NOMO-1 treated with DMSO at 0.1 percent for 48 hours (cell line): ENCODE measurements around the gene EVC.

Source experiments
- DNase-seq: peaks from one replicate; lab custom pipeline; 2025; ENCODE audit not compliant: unreplicated experiment; lab: John Stamatoyannopoulos, UW

The EVC gene

GRCh38 chr4:5754529-5754881 is 43.5 kb downstream of the EVC start:
- DNase-seq: no peak

GRCh38 chr4:5755161-5755560 is 44.2 kb downstream of the EVC start:
- DNase-seq: no peak

DNA sequence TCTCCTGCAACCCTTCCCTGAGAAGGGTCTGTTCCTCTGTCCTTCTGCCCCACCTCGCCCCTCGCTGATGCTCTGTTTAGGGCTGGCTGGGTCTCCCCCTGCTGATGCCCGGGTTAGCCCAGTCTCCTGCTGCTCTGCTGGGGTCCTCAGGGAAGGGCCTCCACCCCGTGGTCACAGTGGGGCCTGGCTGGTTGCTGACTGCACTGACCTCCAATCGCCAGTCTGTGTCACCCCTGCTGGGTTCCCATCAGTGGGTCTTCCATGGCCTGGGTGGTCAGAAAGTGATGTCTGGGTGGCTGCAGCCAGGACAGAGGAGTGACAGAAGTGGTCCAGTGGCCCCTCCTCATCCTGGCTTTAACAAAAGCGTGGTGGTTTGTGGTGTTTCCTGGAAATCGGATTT is 44.7 kb downstream of the EVC start:
- no peak for DNase-seq

DNA sequence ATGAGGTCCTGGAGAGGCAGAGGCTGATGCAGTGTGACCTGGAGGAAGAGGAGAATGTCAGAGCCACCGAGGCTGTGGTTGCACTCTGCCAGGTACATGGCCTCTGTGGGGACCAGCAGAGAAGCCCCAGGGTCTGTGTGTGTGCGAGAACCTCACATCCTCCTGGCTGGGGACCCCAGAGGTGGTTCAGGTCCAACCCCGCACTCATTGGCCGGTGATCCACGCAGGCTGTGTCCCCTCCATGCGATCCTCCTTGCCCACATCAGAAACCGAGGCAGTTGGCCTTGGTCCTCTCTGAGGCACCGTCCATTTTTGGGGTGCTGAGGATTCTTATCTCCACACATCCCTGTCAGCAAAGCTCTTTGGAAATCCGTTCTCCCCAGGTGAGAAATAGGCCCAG is 45.3 kb downstream of the EVC start:
- no peak for DNase-seq

- DNase-seq: no peak
Observed at GRCh38 chr4:5757091-5757490, 46.1 kb downstream of the EVC start.

GRCh38 chr4:5757536-5757935 is 46.5 kb downstream of the EVC start:
- DNase-seq: no peak

GRCh38 chr4:5757954-5758353 is 47.0 kb downstream of the EVC start:
- no peak for DNase-seq

DNA sequence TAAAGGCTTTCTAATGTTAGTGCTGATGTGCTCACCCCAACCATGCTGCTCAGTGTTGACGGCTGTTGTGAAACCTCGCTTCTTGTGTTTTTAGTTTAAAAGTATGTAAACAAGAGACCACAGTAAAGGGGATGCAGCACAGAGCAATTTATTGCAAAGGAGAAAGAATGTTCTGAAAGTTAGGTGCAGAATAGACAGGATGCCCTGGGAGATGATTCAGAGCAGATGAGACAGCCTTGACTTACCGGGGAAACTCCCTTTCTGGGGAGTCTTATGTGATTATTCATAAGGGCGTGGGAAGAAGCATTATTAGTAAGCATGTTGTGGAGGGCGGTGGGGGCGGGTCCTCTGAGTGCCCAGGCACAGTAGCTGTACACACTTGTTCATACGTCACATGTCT is 47.7 kb downstream of the EVC start:
- no peak for DNase-seq

- no peak for DNase-seq
Observed at GRCh38 chr4:5759236-5760075, 48.5 kb downstream of the EVC start.

GRCh38 chr4:5760246-5760645 is 49.2 kb downstream of the EVC start:
- no peak for DNase-seq

- DNase-seq: no peak
Observed at GRCh38 chr4:5760936-5761480, 50.0 kb downstream of the EVC start.

DNA sequence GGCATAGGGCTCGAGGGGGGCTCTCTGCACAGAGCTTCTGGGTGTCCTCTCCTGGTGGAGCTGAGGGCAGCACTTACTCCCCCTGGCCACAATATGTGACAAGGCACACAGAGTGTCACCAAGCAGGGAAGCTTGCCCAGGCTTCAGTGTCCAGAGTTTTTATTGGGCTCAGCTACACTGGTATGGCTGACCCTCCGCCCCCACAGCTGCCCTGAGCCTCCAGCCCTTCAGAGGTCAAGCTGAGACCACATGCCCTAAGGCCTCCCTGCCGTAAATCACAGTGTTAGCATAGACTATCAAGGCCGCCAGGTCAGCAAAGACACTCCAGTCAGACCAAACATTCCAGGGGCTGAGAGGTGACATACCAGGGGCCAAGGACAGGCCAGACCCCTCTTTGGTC is 59.0 kb downstream of the EVC start:
- no peak for DNase-seq

- DNase-seq: no peak
Observed at GRCh38 chr4:5772528-5773270, 61.7 kb downstream of the EVC start.

- no peak for DNase-seq
Observed at GRCh38 chr4:5773271-5773555, 62.2 kb downstream of the EVC start.

GRCh38 chr4:5774416-5775036 is 63.5 kb downstream of the EVC start:
- no peak for DNase-seq

DNA sequence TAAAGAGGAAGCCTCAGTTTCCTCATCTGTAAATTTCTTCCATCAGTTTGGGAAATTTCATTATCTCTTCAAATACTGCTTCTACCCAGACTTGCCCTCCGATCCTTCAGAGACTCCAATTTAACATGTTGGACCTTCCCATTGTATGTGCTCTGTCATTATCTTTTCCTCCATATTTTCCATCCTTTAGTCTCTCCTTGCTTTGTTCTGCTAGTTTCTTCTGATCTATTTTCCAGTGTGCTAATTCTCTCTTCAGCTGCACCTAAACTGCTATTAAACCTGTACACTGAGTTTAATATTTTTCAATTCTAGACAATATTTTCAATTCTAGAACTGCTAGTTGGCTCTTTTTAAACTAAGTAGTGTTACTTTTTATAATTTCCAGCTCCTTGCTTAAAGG is 65.5 kb downstream of the EVC start:
- DNase-seq: no peak

GRCh38 chr4:5780831-5781480 is 70.0 kb downstream of the EVC start:
- no peak for DNase-seq

GRCh38 chr4:5781691-5782090 is 70.7 kb downstream of the EVC start:
- DNase-seq: no peak

DNA sequence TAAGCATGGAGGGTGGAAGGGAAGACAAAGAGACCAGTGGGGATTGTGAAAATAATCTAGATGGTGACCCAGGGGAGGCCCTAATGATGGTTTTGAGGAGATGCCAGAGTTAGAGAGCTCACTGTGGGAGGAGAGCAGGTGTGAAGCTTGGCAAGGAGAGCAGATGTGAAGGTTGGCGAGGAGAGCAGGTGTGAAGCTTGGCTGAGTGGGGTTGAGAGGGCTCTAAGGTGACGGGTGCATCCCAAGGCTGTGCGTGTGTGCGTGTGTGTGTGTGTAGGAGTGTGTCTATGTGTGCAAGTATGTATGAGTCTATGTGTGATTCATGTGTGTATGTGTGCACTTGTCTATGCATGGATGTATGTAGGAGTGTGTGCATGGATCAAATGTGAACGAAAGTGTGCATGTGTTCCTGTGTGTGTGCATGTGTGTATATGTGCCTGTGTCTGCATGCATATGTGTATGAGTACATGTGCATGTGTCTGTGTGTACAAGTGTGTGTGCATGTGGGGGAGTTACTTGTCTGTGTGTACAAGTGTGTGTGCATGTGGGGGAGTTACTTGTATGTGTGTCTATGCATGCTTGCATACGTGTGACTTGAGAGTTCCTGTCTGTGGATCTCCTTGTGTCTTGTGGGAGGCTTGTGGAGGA is 72.0 kb downstream of the EVC start:
- no peak for DNase-seq

GRCh38 chr4:5783486-5783885 is 72.5 kb downstream of the EVC start:
- DNase-seq: no peak

- no peak for DNase-seq
Observed at GRCh38 chr4:5784021-5784420, 73.0 kb downstream of the EVC start.
